GM21515 (cell line): Measurements from ENCODE around the gene USP12.
"Not testable (repeated sequence)": the region's sequence is repeated elsewhere in the genome, so short reads cannot be mapped to it uniquely, and the experiment has no call there.

Experiments
- ATAC-seq: cut with Tn5 transposase; IDR thresholded peaks from one replicate; pipeline ENCODE4 v1.9.1; 2021; ENCODE audit not compliant: unreplicated experiment

The USP12 gene, protein sequence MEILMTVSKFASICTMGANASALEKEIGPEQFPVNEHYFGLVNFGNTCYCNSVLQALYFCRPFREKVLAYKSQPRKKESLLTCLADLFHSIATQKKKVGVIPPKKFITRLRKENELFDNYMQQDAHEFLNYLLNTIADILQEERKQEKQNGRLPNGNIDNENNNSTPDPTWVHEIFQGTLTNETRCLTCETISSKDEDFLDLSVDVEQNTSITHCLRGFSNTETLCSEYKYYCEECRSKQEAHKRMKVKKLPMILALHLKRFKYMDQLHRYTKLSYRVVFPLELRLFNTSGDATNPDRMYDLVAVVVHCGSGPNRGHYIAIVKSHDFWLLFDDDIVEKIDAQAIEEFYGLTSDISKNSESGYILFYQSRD

DNA sequence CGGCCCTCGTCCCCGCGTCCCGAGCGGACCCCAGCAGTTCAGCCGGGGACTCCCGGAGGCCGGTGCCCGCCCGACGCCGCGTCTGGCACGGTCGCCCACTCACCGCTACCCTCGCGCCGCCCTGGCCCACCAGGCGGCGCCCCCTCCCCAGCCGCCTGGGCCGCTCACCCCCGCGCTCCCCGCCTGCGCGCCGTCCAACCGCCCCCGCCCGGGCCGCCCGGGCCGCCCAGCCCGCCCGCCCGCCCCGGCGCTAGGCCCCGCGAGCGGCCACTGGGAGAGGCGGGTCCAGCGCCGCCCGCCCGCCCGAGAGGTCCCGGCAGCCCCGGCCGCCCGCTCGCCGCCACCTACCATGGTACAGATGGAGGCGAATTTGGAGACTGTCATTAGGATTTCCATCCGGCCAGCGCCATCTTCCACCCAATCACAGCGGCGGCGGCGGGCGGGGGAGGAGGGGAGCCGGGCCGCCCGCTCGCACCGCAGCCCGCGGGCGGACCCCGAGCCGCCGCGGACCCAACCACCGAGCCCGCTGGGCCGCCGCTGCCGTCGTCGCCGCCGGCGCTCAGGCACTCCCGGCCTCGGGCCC, at the start of gene USP12:
TSS of gene USP12 (minus strand) at position 568 of the 583 bp plus-strand sequence. CDS start at position 396, 172 bp downstream.
- ATAC-seq, result peak; percentile 14

DNA sequence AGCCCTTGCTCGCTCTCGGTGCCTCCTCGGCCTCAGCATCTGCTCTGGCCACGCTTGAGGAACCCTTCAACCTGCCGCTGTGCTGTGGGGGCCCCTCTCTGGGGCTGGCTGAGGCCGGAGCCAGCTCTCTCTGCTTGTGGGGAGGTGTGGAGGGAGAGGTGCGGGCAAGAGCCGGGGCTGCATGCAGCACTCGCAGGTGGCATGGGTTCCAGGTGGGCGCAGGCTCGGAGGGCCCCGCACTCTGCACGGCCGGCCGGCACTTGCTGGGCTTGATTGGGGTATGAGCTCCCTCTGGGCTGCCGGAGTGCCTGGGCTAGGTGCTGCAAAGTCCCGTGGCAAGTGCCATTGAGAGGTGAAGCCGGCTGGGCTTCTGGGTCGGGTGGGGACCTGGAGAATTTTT, 48.0 kb upstream of the USP12 start:
- no peak for ATAC-seq

DNA sequence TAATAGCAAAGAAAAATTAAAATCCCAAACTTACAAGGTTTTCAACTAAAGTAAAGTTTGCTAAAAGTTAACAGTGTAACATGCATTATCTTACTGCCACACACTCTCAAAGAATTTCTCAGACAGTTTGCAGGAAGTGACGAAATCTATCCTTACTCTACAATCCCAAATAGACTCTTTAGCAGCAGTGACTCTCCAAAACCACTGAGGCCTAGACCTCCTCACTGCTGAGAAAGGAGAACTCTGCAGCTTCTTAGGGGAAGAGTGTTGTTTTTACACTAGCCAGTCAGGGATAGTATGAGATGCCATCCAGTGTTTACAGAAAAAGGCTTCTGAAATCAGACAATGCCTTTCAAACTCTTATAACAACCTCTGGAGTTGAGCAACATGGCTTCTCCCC, 47.2 kb upstream of the USP12 start:
- ATAC-seq, result not testable (repeated sequence)

DNA sequence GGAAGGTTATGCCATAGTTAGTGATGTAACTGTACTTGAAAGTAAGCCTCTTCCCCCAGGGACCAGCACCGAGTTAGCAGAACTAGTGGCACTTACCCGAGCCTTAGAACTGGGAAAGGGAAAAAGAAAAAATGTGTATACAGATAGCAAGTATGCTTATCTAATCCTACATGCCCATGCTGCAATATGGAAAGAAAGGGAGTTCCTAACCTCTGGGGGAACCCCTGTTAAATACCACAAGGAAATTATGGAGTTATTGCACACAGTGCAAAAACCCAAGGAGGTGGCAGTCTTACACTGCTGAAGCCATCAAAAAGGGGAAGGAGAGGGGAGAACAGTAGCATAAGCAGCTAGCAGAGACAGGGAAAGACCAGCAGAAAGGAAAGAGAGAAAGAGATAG, 46.2 kb upstream of the USP12 start:
- not testable (repeated sequence) for ATAC-seq

DNA sequence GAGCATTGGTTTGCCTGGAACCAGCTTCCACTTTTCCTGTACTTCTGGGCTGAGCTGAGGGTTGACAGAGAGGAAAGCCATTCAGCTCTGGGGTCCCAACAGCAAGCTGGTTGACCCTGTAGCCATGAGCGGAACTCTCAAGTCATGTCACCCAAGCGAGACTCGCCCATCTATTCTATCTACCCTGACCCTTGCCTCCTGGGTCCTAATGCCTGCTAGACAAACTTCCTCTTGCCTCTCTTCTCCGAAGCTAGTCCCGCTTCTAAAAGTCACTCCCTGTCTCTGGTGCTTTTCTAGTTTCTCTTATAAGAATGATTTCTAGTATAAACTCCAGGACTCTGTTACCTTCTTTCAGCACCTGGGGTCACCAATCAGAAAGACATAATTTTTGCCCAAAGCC, 41.8 kb upstream of the USP12 start:
- ATAC-seq, result not testable (repeated sequence)

DNA sequence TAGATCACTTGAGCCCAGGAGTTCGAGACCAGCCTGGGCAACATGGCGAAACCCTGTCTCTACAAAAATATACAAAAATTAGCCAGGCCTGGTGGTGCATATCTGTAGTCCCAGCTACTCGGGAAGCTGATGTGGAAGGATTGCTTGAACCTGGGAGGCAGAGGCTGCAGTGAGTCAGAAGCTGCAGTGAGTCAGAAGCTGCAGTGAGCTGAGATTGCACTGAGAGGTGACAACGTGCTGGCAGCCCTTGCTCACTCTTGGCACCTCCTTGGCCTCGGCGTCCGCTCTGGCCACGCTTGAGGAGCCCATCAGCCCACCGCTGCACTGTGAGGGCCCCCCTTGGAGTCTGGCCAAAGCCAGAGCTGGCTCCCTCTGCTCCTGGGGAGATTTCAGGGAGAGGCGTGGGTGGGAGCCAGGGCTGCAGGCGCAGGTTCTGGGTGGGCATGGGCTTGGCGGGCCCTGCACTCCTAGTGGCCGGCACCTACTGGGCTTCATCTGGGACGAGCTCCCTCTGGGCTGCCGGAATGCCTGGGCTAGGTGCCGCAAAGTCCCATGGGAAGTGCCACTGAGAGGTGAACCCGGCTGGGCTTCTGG, 40.3 kb upstream of the USP12 start:
- ATAC-seq, result no peak

DNA sequence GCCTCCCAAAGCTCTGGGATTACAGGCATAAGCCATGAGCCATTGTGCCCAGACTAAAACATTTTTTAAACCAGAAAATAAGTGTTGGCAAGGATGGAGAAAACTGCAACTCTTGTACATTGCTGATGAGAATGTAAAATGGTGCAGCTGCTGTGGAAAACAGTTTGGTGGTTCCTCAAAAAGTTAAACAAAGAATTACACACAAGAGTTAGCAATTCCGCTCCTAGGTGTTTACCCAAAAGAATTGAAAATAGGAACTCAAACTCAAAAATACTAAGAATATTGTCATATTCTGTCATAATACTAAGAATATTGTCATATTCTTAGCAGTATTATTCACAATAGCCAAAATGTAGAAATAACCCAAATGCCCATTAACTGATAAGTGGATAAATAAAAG, 39.7 kb upstream of the USP12 start:
- no peak for ATAC-seq

DNA sequence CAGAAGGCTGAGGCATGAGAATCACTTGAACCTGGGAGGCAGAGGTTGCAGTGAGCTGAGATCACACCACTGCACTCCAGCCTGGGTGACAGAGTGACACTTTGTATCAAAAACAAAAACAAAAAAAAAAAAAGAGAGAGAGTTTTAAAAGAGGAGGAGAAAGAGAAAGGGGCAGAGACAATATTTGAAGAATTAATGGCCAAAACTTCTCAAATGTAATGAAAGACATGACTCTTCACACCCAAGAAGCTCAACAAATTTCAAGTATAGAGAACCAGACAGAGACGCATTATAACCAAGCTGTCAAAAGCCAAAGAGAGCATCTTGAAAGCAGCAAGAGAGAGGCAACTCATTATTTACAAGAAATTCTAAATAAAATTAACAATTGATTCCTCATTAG, 36.9 kb upstream of the USP12 start:
- no peak for ATAC-seq

DNA sequence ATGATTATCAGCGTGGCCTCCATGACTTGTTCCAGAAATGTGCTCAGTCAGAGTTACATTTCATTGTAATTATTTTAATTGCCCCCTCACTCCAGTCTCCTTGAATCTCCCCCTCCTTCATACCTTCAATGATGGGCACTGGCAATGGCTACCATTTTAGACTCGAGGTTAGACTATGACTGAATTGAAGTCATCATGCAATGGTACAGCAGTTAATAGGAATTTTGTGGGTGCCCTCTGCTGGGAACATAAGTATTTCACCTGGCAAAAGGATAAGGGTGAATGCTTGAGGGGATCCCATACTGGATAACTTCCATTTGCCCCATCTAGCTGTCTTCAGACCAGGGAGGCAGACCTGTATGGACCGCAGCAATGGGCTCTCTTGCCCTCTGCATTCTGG, 32.2 kb upstream of the USP12 start:
- ATAC-seq, result no peak

DNA sequence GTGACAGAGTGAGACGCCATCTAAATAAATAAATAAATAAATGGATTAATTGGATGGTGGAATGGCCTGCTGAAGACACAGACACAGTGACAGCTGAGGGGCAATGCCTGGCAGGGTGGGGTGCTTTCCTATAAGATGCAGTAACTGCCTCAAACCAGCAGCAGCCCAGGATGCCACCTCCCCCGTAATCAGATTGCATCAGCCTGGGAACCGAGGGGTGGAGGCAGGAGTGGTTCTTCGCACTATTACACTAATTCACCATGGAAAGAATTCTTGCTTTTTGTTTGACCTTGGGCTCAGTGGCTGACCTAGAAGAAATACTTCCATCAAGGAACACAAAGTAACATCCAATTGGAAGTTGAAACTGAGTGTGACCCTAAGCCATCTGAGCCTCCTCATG, 31.6 kb upstream of the USP12 start:
- no peak for ATAC-seq

DNA sequence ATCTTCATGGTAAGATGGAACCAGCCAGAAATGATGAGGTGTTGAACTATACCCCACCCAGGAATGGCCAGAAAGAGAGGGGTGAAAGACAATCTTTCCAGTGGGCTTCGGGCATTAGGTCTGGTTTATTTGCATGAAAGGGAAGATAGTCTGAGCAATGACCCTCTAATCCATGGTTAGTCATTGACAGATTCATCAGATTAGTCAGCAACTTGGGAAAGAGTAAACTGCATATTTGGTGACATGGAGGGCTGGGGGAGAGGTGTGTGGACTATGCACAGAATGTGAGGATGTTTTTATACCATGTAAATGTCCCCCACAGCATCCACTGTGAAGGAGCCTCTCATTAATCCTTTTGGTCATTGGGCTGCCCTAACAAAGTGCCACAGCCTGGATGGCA, 30.1 kb upstream of the USP12 start:
- no peak for ATAC-seq

DNA sequence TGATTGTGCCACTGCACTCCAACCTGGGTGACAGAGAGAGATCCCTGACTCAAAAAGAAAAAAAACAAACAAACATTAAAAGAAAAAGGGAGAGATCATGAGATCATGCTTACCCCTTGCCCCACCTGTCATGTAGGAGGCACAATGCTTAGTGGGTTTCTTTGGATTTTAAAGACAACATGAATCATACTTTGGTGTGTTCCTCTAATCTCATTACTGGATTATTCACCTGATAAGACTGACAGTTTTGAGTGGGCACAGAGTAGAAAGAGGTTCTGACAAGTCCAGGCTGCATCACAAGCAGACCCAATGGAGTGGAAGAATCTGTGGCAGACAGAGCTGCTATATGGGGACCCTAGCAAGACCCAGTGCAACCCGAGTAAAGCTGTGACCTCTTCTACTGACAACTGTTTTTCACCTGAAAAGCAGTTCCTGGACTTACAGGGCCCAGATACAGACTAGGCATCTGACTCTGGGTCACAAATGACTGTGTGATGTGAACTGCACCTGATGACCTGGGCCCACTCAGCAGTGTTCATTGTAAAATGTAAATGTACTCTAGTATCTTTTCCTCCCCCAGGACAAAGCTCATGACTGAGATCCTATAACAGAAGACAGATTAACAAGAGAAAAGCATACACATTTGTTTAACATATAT, 28.9 kb upstream of the USP12 start:
- ATAC-seq, result no peak

DNA sequence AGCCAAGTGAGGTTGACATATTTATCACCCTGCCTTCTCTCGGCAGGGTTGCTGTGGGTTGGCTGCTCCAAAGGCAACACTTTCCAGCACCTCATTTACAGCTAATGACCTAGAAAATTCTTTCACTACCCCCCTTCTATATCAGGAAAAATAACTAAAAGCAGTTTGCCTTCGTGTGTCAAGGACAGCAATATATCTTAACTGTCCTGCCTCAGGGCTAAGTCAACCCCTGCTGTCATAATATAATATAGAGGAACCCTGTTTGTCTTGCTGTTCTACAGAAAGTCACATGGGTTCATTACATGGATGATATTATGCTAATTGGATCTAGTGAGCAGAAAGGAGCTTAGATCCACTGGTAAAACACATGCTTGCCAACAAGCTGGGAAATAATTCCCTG, 28.1 kb upstream of the USP12 start:
- no peak for ATAC-seq

DNA sequence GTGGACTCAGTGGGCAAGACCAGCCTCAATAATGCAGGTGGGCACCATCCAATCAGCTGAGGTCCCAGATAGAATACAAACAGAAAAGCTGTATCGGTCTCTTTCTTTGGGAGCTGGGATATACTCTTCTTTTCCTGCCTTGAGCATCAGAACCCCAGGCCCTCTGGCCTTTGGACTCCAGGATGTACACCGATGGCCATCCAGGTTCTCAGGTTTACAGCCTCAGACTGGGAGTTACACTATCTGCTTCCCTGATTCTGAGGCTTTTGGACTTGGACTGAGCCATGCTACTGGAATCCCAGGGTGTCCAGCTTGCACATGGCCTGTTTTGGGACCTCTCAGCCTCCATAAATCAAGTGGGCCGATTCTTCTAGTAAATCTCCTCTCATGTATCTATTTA, 27.6 kb upstream of the USP12 start:
- no peak for ATAC-seq

DNA sequence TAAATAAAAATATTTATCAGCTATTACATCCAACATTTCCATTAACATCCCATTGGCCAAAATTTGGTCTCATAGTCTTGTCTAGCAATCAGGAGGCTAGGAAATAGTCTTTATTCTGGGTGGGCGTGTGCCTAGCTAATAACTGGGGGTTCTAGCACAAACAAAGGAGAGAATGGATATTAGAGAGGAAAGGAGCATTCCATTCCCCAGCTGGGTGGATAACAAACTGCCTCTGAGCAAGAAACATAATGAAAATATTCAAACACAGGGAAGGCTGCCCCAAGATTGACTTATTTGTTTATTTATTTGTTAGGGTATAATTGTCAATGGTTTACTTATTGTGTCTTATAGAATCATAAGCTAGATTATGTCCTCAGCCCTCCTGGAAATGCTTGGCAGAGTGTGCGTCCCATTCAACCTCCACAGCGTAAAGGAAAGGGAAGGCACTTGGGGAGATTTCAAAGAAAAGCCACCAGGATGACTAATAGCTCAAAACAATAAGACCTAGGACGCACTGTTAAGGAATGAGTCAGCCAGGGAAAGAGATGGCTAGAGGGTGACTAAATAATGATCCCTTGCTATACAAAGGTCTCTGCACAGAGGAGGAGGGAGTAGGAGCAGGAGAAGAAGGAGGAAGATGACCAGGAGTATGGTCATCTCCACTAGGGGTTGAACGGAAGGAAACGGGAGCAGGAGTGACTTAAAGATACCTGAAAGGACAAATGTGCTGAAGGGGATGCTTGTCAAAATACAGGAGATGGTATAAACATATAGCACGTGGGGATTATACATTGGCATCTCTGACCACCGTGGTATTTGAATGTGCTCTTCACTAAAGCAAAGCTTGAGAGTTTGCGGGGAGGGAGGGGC, 23.5 kb upstream of the USP12 start:
- ATAC-seq, result no peak

DNA sequence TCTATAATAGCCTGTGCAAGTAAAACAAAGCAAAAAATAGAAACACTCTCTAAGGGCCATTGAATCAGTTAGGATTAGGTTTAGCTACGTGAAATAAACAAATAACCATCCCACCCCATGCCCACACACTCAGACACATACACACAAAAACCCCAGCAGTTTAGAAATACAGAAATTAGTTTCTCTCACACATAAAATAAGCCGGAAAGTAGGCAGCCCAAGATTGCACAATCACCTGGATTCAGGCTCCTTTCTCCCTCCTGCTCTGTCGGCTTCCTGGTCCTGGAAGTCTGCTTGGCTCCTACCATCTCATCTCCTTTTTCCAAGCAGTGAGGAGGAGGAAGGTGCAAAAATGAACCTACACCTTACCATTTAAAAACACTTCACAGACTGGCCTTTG, 22.6 kb upstream of the USP12 start:
- no peak for ATAC-seq

DNA sequence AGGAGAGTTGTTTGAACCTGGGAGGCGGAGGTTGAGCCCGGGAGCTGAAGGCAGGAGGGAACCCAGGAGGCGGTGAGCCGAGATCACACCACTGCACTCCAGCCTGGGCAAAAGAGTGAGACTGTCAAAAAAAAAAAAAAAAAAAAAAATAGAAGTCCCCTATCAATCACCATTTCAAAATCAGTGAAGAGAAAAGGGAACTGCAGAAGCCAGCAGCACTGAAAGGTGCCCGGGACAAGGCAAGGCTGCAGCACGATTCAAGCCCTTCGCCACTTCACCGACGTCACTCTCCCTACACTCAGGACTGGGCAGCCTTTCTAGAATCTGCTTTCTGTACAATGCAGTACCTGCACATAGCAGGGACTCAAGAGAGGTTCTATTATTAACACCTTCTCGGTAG, 21.9 kb upstream of the USP12 start:
- no peak for ATAC-seq

DNA sequence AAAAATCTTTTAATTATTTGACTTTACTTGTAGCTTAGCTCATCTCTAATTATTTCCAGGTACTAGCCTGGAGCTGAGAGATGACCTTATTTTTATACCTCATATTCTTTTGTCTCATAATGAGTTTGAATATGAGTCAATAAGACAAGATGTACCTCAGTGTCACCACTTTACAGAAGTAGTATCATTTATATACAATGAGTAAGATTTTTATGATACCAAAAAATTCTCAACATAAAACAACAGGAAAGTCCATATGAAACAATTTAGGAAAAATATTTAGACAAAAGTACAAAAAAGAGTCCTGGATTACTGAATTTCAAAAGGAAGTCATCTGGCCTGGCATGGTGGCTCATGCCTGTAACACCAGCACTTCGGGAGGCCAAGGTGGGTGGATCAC, 21.4 kb upstream of the USP12 start:
- ATAC-seq, result no peak

DNA sequence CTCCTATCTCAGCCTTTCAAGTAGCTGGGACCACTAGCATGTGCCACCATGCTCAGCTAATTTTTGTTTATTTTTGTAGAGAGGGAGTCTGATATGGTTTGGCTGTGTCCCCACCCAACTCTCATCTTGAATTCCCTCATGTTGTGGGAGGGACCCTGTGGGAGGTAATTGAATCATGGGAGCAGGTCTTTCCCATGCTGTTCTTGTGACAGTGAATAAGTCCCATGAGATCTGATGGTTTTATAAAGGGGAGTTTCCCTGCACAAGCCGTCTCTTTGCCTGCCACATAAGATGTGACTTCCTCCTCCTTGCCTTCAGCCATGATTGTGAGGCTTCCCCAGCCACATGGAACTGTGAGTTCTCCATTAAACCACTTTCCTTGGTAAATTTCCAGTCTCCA, 20.8 kb upstream of the USP12 start:
- ATAC-seq, result not testable (repeated sequence)

DNA sequence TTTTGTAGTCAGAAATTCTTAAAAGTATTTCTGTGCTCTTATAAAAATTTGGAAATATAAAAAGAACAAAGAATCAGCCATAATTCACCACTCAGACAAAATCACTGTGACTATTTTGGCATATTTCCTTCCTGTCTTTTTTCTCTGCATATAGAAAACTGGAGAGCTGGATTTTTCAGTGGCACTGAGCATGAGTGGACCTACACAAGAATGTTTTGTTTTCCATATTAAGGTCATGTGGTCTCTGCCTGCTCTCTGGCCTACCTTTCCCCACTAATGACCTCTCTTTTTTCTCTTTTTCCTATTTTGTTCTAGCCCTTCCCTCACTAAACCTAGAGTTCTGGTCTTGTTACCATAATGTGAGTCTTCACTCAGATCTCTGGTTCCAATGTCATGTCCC, 17.6 kb upstream of the USP12 start:
- ATAC-seq, result no peak

DNA sequence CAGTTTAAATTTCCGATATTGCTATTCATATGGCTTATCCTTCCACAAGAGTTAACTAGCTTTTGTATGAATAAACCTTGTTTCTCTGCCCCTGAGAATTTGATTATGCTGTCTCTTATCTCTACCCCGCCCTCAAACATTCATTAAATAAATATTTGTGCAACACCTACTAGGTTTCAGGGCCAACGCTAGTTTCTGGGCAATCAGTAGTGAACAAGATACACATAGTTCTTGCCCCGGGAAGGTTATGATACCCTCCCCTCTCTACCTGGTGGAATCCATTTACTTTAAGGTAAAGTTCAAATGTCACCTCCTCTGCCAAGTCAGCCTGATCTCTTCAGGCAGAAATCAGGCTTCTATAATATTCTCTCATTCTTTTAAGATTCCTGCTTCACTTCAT, 16.6 kb upstream of the USP12 start:
- ATAC-seq, result no peak
